Right lobe of liver (tissue), 6 donors: ENCODE results near the gene RBL2. TPM values are rescaled to one million over a fixed set of nuclear protein-coding genes. Genes with fewer than 3 reads are reported as not detected.
"Not testable (repeated sequence)": the region's sequence is repeated elsewhere in the genome, so short reads cannot be mapped to it uniquely, and the experiment has no call there.

Source experiments
- ATAC-seq, 4 donors: fragments of 200-7000 bp; cut with Tn5 transposase; one replicate each; pipeline ENCODE4 v1.9.1; 2020; ENCODE audit warnings: mild to moderate bottlenecking in 4 of 4, moderate library complexity in 4 of 4
- DNase-seq, 3 donors: peaks; one replicate each; pipeline ENCODE4 v3.0.0-alpha.2; 2020
- H3K27ac ChIP-seq, 3 donors: fragments of 200-600 bp; one replicate each; pipeline ENCODE4 v1.8.0; 2022
- H3K27me3 ChIP-seq, 2 donors: fragments of 200-600 bp; one replicate each; pipeline ENCODE4 v1.8.0; 2022
- H3K36me3 ChIP-seq, 4 donors: fragments of 200-600 bp; sonication (generic) in 1 of 4; one replicate each; pipeline versions ENCODE4 v1.5.1 to v1.8.0; 2017 to 2022; ENCODE audit warnings: control low read depth in 1 of 4
- H3K4me1 ChIP-seq, 4 donors: fragments of 200-600 bp; sonication (generic) in 1 of 4; one replicate each; pipeline versions ENCODE4 v1.5.1 to v1.8.0; 2017 to 2022; ENCODE audit warnings: control low read depth in 1 of 4
- H3K4me3 ChIP-seq, 3 donors: fragments of 200-600 bp; one replicate each; pipeline ENCODE4 v1.8.0; 2022
- H3K9me3 ChIP-seq, 4 donors: fragments of 200-600 bp; sonication (generic) in 1 of 4; one replicate each; pipeline versions ENCODE4 v1.5.1 to v1.8.0; 2017 to 2022; ENCODE audit warnings: control low read depth in 1 of 4
- POLR2A ChIP-seq: fragments of 450-650 bp; IDR thresholded peaks from one replicate; pipeline ENCODE4 v1.6.1; 2017; ENCODE audit warnings: antibody characterized with exemption, mild to moderate bottlenecking
- WGBS: methylation state at CpG from one replicate; pipeline ENCODE4 v1.1.6; 2018; ENCODE audit warnings: low coverage, low lambda C conversion rate; ENCODE audit not compliant: insufficient coverage; ENCODE audit errors: missing lambda C conversion rate; 5-methylcytosine and 5-hydroxymethylcytosine counted together
- intact Hi-C, 2 donors: fragments of 100-400 bp; cut with DNase I; formaldehyde crosslinking; loops; one replicate each; pipeline versions ENCODE4 v1.11.2 to v1.14.1; 2022
- long read RNA-seq: library from polyadenylated mRNA; unstranded; transcript quantifications from one replicate; pipeline ENCODE4 v2.0.0, GENCODE V29; 2019
- total RNA-seq, 6 experiments: library from RNA; depleted of rRNA in 2 of 6; stranded (reverse); fragments of >200 nt in 2 of 6; fragmentation: NEBNext Ultra II Directional in 3 of 6; extraction: Animal tissue kit (Norgen Biotek cat#: 25700) in 3 of 6; gene quantifications; one replicate each; pipeline versions ENCODE4 v1.1.0 to v1.2.4, GENCODE V29; 2016 to 2023
- TF ChIP-seq, protein P1 (sequence below), 4 donors: fragments of 200-600 bp in 3 of 4; fragments of 450-650 bp in 1 of 4; IDR thresholded peaks; one replicate each; pipeline versions ENCODE4 v1.5.1 to v1.8.0; 2016 to 2022; ENCODE audit warnings: antibody characterized with exemption in 4 of 4, mild to moderate bottlenecking in 2 of 4
- donor health status: DM: no; HTN: yes; CAD: no.
- donor health status: DM: no; HTN: no; CAD: no.
- donor health status: DM: no; HTN: no; CAD: no.
- donor health status: DM: no; HTN: yes; CAD: no.
- donor health status: DM: no; HTN: yes; CAD: no.

Gene RBL2, protein sequence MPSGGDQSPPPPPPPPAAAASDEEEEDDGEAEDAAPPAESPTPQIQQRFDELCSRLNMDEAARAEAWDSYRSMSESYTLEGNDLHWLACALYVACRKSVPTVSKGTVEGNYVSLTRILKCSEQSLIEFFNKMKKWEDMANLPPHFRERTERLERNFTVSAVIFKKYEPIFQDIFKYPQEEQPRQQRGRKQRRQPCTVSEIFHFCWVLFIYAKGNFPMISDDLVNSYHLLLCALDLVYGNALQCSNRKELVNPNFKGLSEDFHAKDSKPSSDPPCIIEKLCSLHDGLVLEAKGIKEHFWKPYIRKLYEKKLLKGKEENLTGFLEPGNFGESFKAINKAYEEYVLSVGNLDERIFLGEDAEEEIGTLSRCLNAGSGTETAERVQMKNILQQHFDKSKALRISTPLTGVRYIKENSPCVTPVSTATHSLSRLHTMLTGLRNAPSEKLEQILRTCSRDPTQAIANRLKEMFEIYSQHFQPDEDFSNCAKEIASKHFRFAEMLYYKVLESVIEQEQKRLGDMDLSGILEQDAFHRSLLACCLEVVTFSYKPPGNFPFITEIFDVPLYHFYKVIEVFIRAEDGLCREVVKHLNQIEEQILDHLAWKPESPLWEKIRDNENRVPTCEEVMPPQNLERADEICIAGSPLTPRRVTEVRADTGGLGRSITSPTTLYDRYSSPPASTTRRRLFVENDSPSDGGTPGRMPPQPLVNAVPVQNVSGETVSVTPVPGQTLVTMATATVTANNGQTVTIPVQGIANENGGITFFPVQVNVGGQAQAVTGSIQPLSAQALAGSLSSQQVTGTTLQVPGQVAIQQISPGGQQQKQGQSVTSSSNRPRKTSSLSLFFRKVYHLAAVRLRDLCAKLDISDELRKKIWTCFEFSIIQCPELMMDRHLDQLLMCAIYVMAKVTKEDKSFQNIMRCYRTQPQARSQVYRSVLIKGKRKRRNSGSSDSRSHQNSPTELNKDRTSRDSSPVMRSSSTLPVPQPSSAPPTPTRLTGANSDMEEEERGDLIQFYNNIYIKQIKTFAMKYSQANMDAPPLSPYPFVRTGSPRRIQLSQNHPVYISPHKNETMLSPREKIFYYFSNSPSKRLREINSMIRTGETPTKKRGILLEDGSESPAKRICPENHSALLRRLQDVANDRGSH
- total RNA-seq, result 10 to 100 TPM; 26.3 to 63.1 (median 38.8) TPM
- long read RNA-seq, partial matches to known transcripts, result 6 of 6 reads
- long read RNA-seq, other reads (novel, unspliced or antisense), result 0 of 6 reads

DNA sequence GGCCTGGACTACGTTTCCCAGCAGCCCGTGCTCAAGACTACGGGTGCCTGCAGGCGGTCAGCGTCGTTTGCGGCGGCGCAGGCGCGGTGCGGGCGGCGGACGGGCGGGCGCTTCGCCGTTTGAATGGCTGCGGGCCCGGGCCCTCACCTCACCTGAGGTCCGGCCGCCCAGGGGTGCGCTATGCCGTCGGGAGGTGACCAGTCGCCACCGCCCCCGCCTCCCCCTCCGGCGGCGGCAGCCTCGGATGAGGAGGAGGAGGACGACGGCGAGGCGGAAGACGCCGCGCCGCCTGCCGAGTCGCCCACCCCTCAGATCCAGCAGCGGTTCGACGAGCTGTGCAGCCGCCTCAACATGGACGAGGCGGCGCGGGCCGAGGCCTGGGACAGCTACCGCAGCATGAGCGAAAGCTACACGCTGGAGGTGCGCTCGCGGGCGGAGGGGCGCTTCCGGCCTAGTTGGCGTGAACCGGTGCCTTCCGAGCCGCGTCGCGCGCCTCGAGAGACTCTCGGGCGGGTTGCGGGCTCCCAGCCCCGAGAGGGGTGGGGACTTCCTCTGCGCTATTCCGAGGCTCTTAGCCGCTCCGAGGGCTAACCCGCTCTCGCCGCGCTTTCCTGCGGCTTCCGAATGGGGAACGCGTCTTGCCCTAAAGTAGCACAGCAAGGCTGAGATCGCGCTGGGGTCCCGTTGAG lies at the start of gene RBL2:
TSS of gene RBL2 (plus strand) at position 95 of the 689 bp plus-strand sequence. CDS start at position 181, 86 bp downstream.
- ATAC-seq (peak; percentile 77 to 83 (median 82)), DNase-seq (peak; percentile 87 to 93 (median 91))
- H3K4me3 ChIP-seq, result peak within 1 kb of the TSS; percentile 89 to 95 (median 92)

GRCh38 chr16:53384610-53385009 lies 49.7 kb upstream of the RBL2 start:
- H3K36me3 ChIP-seq, H3K27ac ChIP-seq, H3K9me3 ChIP-seq, ATAC-seq, DNase-seq, H3K4me1 ChIP-seq, intact Hi-C loops, H3K27me3 ChIP-seq, H3K4me3 ChIP-seq: not testable (repeated sequence)
- 70% methylated on average over 5 of the region's 8 CpGs for WGBS

More for the DNA sequence above, at the start of gene RBL2:
- WGBS, result 0% methylated on average over 22 of the region's 89 CpGs
- no peaks in the 10 kb centered on the region for H3K9me3 ChIP-seq
- H3K27ac ChIP-seq, result peak within 1 kb of the TSS; percentile 94 to 98 (median 98)
- intact Hi-C loops, result loop anchor here in 1 of 2 donors (10.0 kb wide), 1 partner anchor 70 kb away; the partner anchor contains the start of gene AKTIP
- no peaks in the 10 kb centered on the region for H3K36me3 ChIP-seq
- TF ChIP-seq, protein P1, sequence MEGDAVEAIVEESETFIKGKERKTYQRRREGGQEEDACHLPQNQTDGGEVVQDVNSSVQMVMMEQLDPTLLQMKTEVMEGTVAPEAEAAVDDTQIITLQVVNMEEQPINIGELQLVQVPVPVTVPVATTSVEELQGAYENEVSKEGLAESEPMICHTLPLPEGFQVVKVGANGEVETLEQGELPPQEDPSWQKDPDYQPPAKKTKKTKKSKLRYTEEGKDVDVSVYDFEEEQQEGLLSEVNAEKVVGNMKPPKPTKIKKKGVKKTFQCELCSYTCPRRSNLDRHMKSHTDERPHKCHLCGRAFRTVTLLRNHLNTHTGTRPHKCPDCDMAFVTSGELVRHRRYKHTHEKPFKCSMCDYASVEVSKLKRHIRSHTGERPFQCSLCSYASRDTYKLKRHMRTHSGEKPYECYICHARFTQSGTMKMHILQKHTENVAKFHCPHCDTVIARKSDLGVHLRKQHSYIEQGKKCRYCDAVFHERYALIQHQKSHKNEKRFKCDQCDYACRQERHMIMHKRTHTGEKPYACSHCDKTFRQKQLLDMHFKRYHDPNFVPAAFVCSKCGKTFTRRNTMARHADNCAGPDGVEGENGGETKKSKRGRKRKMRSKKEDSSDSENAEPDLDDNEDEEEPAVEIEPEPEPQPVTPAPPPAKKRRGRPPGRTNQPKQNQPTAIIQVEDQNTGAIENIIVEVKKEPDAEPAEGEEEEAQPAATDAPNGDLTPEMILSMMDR (IDR thresholded peaks at IDR 0.05), result no peak
- peak; percentile 80 for TF ChIP-seq POLR2A
- H3K27me3 ChIP-seq, result no peaks in the 10 kb centered on the region
- peaks cover 0 to 24% (median 6%) of the 10 kb centered on the region in 4 donors for H3K4me1 ChIP-seq

DNA sequence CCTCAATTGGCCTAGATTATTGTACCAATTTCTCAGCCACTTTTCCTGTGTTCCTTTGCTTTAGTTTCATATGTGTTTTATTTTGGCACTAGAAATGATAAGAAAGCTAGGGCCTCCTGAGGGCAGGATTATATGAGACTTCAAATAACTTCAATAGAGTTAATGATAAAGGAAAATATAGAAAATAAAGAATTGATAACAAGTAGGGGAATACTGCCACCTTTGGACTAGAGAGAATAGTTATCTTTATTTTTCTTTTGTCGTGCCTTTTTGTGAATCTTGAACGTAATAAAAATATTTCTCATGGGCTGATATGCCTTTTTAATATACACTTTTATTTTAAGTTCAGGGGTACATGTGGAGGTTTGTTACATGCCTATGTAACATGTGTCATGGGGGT lies 29.3 kb upstream of the RBL2 start:
- H3K4me1 ChIP-seq, result no peaks in the 10 kb centered on the region
- H3K4me3 ChIP-seq, result no peak overlapping the region
- H3K27ac ChIP-seq, result no peak overlapping the region
- H3K36me3 ChIP-seq, result no peaks in the 10 kb centered on the region
- 39% methylated on average over 2 of the region's 2 CpGs for WGBS
- no peak for DNase-seq
- no peak for ATAC-seq
- intact Hi-C loops, result no loop called here
- no peaks in the 10 kb centered on the region for H3K27me3 ChIP-seq
- H3K9me3 ChIP-seq, result no peaks in the 10 kb centered on the region
- TF ChIP-seq, protein P1 (IDR thresholded peaks at IDR 0.05), result no peak
- TF ChIP-seq POLR2A, result no peak

GRCh38 chr16:53412549-53412948 lies 21.7 kb upstream of the RBL2 start:
- no peaks in the 10 kb centered on the region for H3K36me3 ChIP-seq
- no peaks in the 10 kb centered on the region for H3K27me3 ChIP-seq
- intact Hi-C loops, result no loop called here
- H3K27ac ChIP-seq, result no peak overlapping the region
- no peaks in the 10 kb centered on the region for H3K4me1 ChIP-seq
- no peak overlapping the region for H3K4me3 ChIP-seq
- no peaks in the 10 kb centered on the region for H3K9me3 ChIP-seq
- DNase-seq (no peak), ATAC-seq (no peak)
- no peak for TF ChIP-seq POLR2A
- 96% methylated on average over 7 of the region's 18 CpGs for WGBS

GRCh38 chr16:53413864-53414263 lies 20.4 kb upstream of the RBL2 start:
- Histone ChIP-seq H3K4me1 (no peaks in the 10 kb centered on the region), H3K27ac (no peak overlapping the region), H3K9me3 (no peaks in the 10 kb centered on the region), H3K4me3 (no peak overlapping the region), H3K36me3 (no peaks in the 10 kb centered on the region), H3K27me3 (no peaks in the 10 kb centered on the region)
- intact Hi-C loops, result no loop called here
- ATAC-seq (no peak), DNase-seq (no peak)
- TF ChIP-seq POLR2A, result no peak
- TF ChIP-seq, protein P1 (IDR thresholded peaks at IDR 0.05), result no peak
- WGBS, result 92% methylated on average over 8 of the region's 18 CpGs
